OCI-LY7 (cell line): ENCODE results near the gene ACKR4.
"Not testable (repeated sequence)": the region's sequence is repeated elsewhere in the genome, so short reads cannot be mapped to it uniquely, and the experiment has no call there.

ENCODE experiments used
- CTCF ChIP-seq: fragments of 200-600 bp; sonication (generic); conservative IDR thresholded peaks from 2 replicates; pipeline ENCODE4 v1.5.1; 2014; ENCODE audit warnings: mild to moderate bottlenecking, antibody characterized with exemption, low read length, moderate library complexity, mixed read lengths
- EZH2phosphoT487 ChIP-seq: fragments of 200-600 bp; sonication (generic); IDR thresholded peaks from 2 replicates; pipeline ENCODE4 v1.6.1; 2018; ENCODE audit warnings: low read depth, borderline replicate concordance, mild to moderate bottlenecking, mixed run types, antibody characterized with exemption, low read length, moderate library complexity, mixed read lengths

- not testable (repeated sequence) for TF ChIP-seq CTCF, EZH2phosphoT487
These were observed 3.5 kb downstream of the ACKR4 start for GRCh38 chr3:132600614-132601013.
